ENCODE results near the gene OCA2. TPM values are rescaled to one million over a fixed set of nuclear protein-coding genes. Genes with fewer than 3 reads are reported as not detected.
A peak's percentile ranks its signal among the peaks of the same experiment; 100 is the strongest.

Gene OCA2
- total RNA-seq, 1 experiment from 2014 or later = 0.31 TPM

- Histone ChIP-seq H2BK12ac (ENCODE audit: insufficient read length, low read depth, low read length) (no peak overlapping the region), H3K79me1 (ENCODE audit: insufficient read depth, low read depth, low read length, poor library complexity, severe bottlenecking) (no peaks in the 10 kb centered on the region), H3K18ac (ENCODE audit: insufficient read length, low read depth, low read length) (no peak overlapping the region), H2BK120ac (ENCODE audit: low read depth, low read length, poor library complexity, severe bottlenecking) (no peak overlapping the region), H3K27me3 (ENCODE audit: insufficient read depth, low read length) (no peaks in the 10 kb centered on the region), H4K20me1 (ENCODE audit: control insufficient read depth, insufficient read depth, insufficient read length) (no peaks in the 10 kb centered on the region), H3K27ac (ENCODE audit: insufficient read length, low read depth, low read length) (no peak overlapping the region), H3K9ac (ENCODE audit: extremely low read depth, insufficient read length, low read length) (no peak overlapping the region), H2BK20ac (ENCODE audit: low read depth, low read length, poor library complexity, severe bottlenecking) (no peak overlapping the region), H2AK5ac (ENCODE audit: insufficient read length, low read length) (no peak overlapping the region), H3K4ac (ENCODE audit: low read depth, low read length) (no peak overlapping the region), H3K4me2 (ENCODE audit: insufficient read depth, insufficient read length, low read length) (no peak overlapping the region), H2BK5ac (ENCODE audit: insufficient read length, low read length) (no peak overlapping the region), H3K56ac (ENCODE audit: insufficient read length, low read depth, low read length) (no peak overlapping the region), H2AFZ (ENCODE audit: low read length) (no peak overlapping the region), H3K9me3 (ENCODE audit: control insufficient read depth, low read depth, low read length) (no peaks in the 10 kb centered on the region), H3K79me2 (ENCODE audit: insufficient read depth, low read length) (no peaks in the 10 kb centered on the region), H2BK15ac (ENCODE audit: low read depth, low read length) (no peak overlapping the region), H3K23ac (ENCODE audit: insufficient read length, low read depth, low read length) (no peak overlapping the region), H4K8ac (replicated peaks; ENCODE audit: insufficient read length, low read depth, low read length) (no peak overlapping the region), H4K5ac (ENCODE audit: insufficient read length, low read depth, low read length) (no peak overlapping the region), H3T11ph (ENCODE audit: low read length) (no peak overlapping the region), H4K91ac (ENCODE audit: insufficient read length, low read depth, low read length) (no peak overlapping the region), H3K4me1 (ENCODE audit: insufficient read depth, low read length) (no peaks in the 10 kb centered on the region), H3K23me2 (ENCODE audit: insufficient read length, low read depth, low read length, poor library complexity, severe bottlenecking) (no peaks in the 10 kb centered on the region), H3K14ac (ENCODE audit: insufficient read depth, low read length) (no peak overlapping the region)
- H3K27me3 Mint-ChIP-seq (ENCODE audit: low read depth) = peaks cover 1% of the 10 kb centered on the region; the same call in 1 of the 2 replicates
- no peaks in the 10 kb centered on the region for H3K9me3 Mint-ChIP-seq
- H3K36me3 Mint-ChIP-seq (ENCODE audit: insufficient read depth in 1 of 3, low read depth in 3 of 3) = peaks cover 54 to 80% (median 72%) of the 10 kb centered on the region in 3 experiments
- WGBS (ENCODE audit: extremely low coverage, insufficient read length, low lambda C conversion rate) = no CpG with 5 or more reads among the region's 12 CpGs
- no peak for DNase-seq
- TF ChIP-seq CTCF (conservative IDR thresholded peaks at IDR 0.05) = no peak
- peak overlapping the region in 2 of 3 experiments; percentile 20 to 55; a peak in 2 of 7 replicates for H3K27ac Mint-ChIP-seq
- no peaks in the 10 kb centered on the region for H3K4me1 Mint-ChIP-seq
- H3K4me3 Mint-ChIP-seq = no peak overlapping the region
These were observed 18.4 kb upstream of the OCA2 start for GRCh38 chr15:28117432-28117990.

Data from H9 (cell line).